Measurements from ENCODE around the gene NEK9. TPM values are rescaled to one million over a fixed set of nuclear protein-coding genes. Genes with fewer than 3 reads are reported as not detected.

The NEK9 gene
- total and polyA plus RNA-seq, 9 of the 15 experiments (the other 6 are each of a cell fraction or from before 2014, with no cell fraction given) = 2.8 to 39.6 (median 19.8) TPM

DNA sequence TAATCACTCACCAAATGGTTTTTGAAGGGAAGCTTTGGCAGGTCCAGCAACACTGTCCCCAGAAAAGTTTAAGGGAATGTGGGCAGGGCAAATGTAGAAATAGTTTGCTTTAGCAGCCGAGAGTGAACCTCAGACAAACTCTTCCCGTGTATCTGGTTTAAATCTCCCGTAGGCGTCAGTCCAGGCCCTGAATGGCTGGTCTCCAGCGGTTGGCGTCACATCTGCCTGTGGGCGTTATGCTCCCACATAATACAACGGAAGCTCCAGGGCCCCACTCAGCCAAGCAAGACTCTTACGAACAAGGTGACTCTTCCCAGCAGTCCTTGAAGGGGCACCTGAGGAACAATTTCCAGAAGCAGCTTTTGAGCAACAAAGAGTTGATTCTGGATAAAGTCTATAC is 56.5 kb downstream of the NEK9 start (continued):
- 0 out of 2 replicates have a peak, but pooled peaks have one; percentile 15 for TF ChIP-seq POLR2H (tag; IDR thresholded peaks at IDR 0.05; ENCODE audit: low read depth)
- TF ChIP-seq EGR1 (conservative IDR thresholded peaks at IDR 0.05) = peak; percentile 93
- TF ChIP-seq CXXC5 (CRISPR knock-in tag; IDR thresholded peaks at IDR 0.05) = 0 out of 2 replicates have a peak, but pooled peaks have one; percentile 19
- no peak for TF ChIP-seq ZKSCAN1 (IDR thresholded peaks at IDR 0.05; ENCODE audit: low read depth, low read length)
- peak; percentile 55 for TF ChIP-seq POLR2A (conservative IDR thresholded peaks at IDR 0.05)
- no peak for TF ChIP-seq HNRNPK (IDR thresholded peaks at IDR 0.05; ENCODE audit: low read depth, low read length, poor library complexity, severe bottlenecking)
- TF ChIP-seq BHLHE40 (IDR thresholded peaks at IDR 0.05; ENCODE audit: low read length) = 0 out of 2 replicates have a peak, but pooled peaks have one; percentile 13
- no peak for TF ChIP-seq ATF1 (CRISPR knock-in tag; IDR thresholded peaks at IDR 0.05)
- TF ChIP-seq ATF1 (tag; IDR thresholded peaks at IDR 0.05) = peak; percentile 54; the same call in 1 of the 2 replicates
- TF ChIP-seq EP300 (IDR thresholded peaks at IDR 0.05; ENCODE audit: low read length) = peak; percentile 37; the same call in 1 of the 2 replicates
- peak; percentile 43; the same call in 1 of the 2 replicates for TF ChIP-seq CREB1 (IDR thresholded peaks at IDR 0.05)
- no peak for TF ChIP-seq CREB1 (CRISPR knock-in tag; IDR thresholded peaks at IDR 0.05)
- peak; percentile 62; the same call in 1 of the 2 replicates for TF ChIP-seq POLR2AphosphoS5 (IDR thresholded peaks at IDR 0.05; ENCODE audit: control insufficient read depth, insufficient read depth, low read depth, low read length)
- TF ChIP-seq GABPA (tag; conservative IDR thresholded peaks at IDR 0.05; ENCODE audit: low read depth) = peak; percentile 34
- no peak for TF ChIP-seq ZNF77 (CRISPR knock-in tag; IDR thresholded peaks at IDR 0.05)
- 0 out of 2 replicates have a peak, but pooled peaks have one; percentile 13 for TF ChIP-seq NFIC (IDR thresholded peaks at IDR 0.05)
- TF ChIP-seq JUND (IDR thresholded peaks at IDR 0.05; ENCODE audit: borderline replicate concordance, low read depth, low read length) = peak; percentile 36; the same call in 1 of the 2 replicates
- TF ChIP-seq JUND (tag; IDR thresholded peaks at IDR 0.05; ENCODE audit: borderline replicate concordance, low read depth, low read length) = no peak; the same call in 2 of the 3 replicates
- 0 out of 2 replicates have a peak, but pooled peaks have one; percentile 3 for TF ChIP-seq CTBP1 (IDR thresholded peaks at IDR 0.05; ENCODE audit: borderline replicate concordance)
